Measurements from ENCODE around the gene TCTN3.

Gene TCTN3

GRCh38 chr10:95618101-95618500, 75.6 kb downstream of the TCTN3 start:
- DNase-seq, result no peak

DNA sequence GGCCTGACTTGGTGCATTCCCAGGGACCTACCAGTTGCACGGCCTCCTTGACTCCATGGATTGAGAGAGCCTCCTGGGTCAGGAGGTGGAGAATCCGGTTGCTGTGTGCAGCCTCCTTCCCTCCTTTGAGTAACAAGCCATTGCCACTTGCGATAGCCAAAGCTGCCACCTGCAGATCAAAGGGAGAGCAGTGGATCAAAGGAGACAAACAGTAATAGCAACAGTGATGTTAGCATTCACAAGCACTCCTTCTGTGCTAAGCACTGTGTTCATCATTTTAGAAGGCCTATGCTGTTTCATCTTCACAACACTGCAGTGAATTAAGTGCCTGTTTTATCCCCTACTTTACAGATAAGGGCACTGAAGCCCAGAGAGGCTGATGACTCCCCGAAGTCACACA, 77.3 kb downstream of the TCTN3 start:
- no peak for DNase-seq

Data from activated naive CD4-positive, alpha-beta T cell (primary cell).